Measurements from ENCODE around the gene SSTR3. TPM values are rescaled to one million over a fixed set of nuclear protein-coding genes. Genes with fewer than 3 reads are reported as not detected.

Gene SSTR3
- total and polyA plus RNA-seq, 9 of the 15 experiments (the other 6 are each of a cell fraction or from before 2014, with no cell fraction given), result 0.03 TPM; not detected in 8

- TF ChIP-seq ZHX1 (conservative IDR thresholded peaks at IDR 0.05; ENCODE audit: low read length) (no peak), ZBTB26 (CRISPR knock-in tag; IDR thresholded peaks at IDR 0.05) (no peak), KDM5B (IDR thresholded peaks at IDR 0.05; ENCODE audit: insufficient replicate concordance, low read depth, low read length) (peak; percentile 97), ZNF589 (CRISPR knock-in tag; IDR thresholded peaks at IDR 0.05; ENCODE audit: low read depth) (no peak), ZNF449 (CRISPR knock-in tag; IDR thresholded peaks at IDR 0.05) (no peak), TOE1 (IDR thresholded peaks at IDR 0.05; ENCODE audit: borderline replicate concordance) (0 out of 2 replicates have a peak, but pooled peaks have one; percentile 38), TOE1 (CRISPR knock-in tag; IDR thresholded peaks at IDR 0.05; ENCODE audit: borderline replicate concordance, low read depth) (0 out of 2 replicates have a peak, but pooled peaks have one; percentile 27), GABPB2 (CRISPR knock-in tag; conservative IDR thresholded peaks at IDR 0.05) (no peak), USF2 (CRISPR knock-in tag; IDR thresholded peaks at IDR 0.05) (no peak), HMG20A (CRISPR knock-in tag; conservative IDR thresholded peaks at IDR 0.05) (no peak)
These were observed 13.0 kb downstream of the SSTR3 start (continued) for GRCh38 chr22:37199103-37199759.

Measured in K562 (cell line).